OCI-LY1 (cell line): ENCODE data around the gene CLCN5.

Experiments used
- H2AFZ ChIP-seq: fragments of 200-600 bp; sonication (generic), shearing (Covaris generic); 2 replicates; pipeline ENCODE4 v1.6.0; 2014; ENCODE audit warnings: antibody characterized with exemption, mild to moderate bottlenecking, low read length
- H3F3A ChIP-seq: fragments of 200-600 bp; sonication (generic), shearing (Covaris generic); 2 replicates; pipeline ENCODE4 v1.6.0; 2014; ENCODE audit warnings: mild to moderate bottlenecking, antibody characterized with exemption, low read length, moderate library complexity; ENCODE audit not compliant: insufficient read depth
- H3K27ac ChIP-seq: fragments of 200-600 bp; sonication (generic); 2 replicates; pipeline ENCODE4 v1.5.1; 2014; ENCODE audit warnings: low read length, mixed run types, mild to moderate bottlenecking, low read depth; ENCODE audit not compliant: poor library complexity, severe bottlenecking
- H3K27me3 ChIP-seq: fragments of 200-600 bp; sonication (generic); 2 replicates; pipeline ENCODE4 v1.6.0; 2014; ENCODE audit warnings: antibody characterized with exemption, mild to moderate bottlenecking, low read length, moderate library complexity; ENCODE audit not compliant: insufficient read depth
- H3K36me3 ChIP-seq: fragments of 200-600 bp; sonication (generic); 2 replicates; pipeline ENCODE4 v1.6.1; 2014; ENCODE audit warnings: mild to moderate bottlenecking, antibody characterized with exemption, low read length, moderate library complexity, mixed read lengths; ENCODE audit not compliant: insufficient read depth
- H3K4me1 ChIP-seq: fragments of 200-600 bp; sonication (generic); 2 replicates; pipeline ENCODE4 v1.5.1; 2014; ENCODE audit warnings: mild to moderate bottlenecking, low read length, moderate library complexity; ENCODE audit not compliant: insufficient read depth, severe bottlenecking
- H3K4me2 ChIP-seq: fragments of 200-600 bp; sonication (generic), shearing (Covaris generic); 2 replicates; pipeline ENCODE4 v1.6.1; 2014; ENCODE audit warnings: low read length
- H3K4me3 ChIP-seq: fragments of 200-600 bp; sonication (generic); 2 replicates; pipeline ENCODE4 v1.5.1; 2014; ENCODE audit warnings: low read length, low read depth, mild to moderate bottlenecking, mixed read lengths; ENCODE audit not compliant: poor library complexity, severe bottlenecking
- H3K79me2 ChIP-seq: fragments of 200-600 bp; shearing (Covaris generic); 2 replicates; pipeline ENCODE4 v1.6.1; 2016; ENCODE audit warnings: mixed run types, low read length, mixed read lengths; ENCODE audit not compliant: insufficient read depth
- H3K9ac ChIP-seq: fragments of 200-600 bp; sonication (generic), shearing (Covaris generic); 2 replicates; pipeline ENCODE4 v1.6.1; 2014; ENCODE audit warnings: mild to moderate bottlenecking, low read length, mixed read lengths
- H3K9me2 ChIP-seq: fragments of 200-600 bp; sonication (generic), shearing (Covaris generic); 2 replicates; pipeline ENCODE4 v1.6.1; 2014; ENCODE audit warnings: low read depth, mild to moderate bottlenecking, low read length, mixed read lengths
- H3K9me3 ChIP-seq: fragments of 200-600 bp; shearing (Covaris generic); 2 replicates; pipeline ENCODE4 v1.6.1; 2014; ENCODE audit warnings: low read length, mixed read lengths
- H4K20me1 ChIP-seq: fragments of 200-600 bp; sonication (generic), shearing (Covaris generic); 2 replicates; pipeline ENCODE4 v1.6.0; 2016; ENCODE audit warnings: mild to moderate bottlenecking, low read length; ENCODE audit not compliant: insufficient read depth
- EZH2 ChIP-seq: fragments of 200-600 bp; sonication (generic), shearing (Covaris generic); IDR thresholded peaks from 2 replicates; pipeline ENCODE4 v1.8.0; 2017; ENCODE audit warnings: borderline replicate concordance, mixed run types, mild to moderate bottlenecking, antibody characterized with exemption, low read length, moderate library complexity, mixed read lengths
- TF ChIP-seq, protein P1 (sequence below): fragments of 200-600 bp; sonication (generic), shearing (Covaris generic); IDR thresholded peaks from 2 replicates; pipeline ENCODE4 v1.5.1; 2017; ENCODE audit warnings: mild to moderate bottlenecking, antibody characterized with exemption, low read length, moderate library complexity, mixed read lengths

CLCN5 gene

GRCh38 chrX:49951524-49952193 is 29.3 kb downstream of the CLCN5 start:
- TF ChIP-seq, protein P1, sequence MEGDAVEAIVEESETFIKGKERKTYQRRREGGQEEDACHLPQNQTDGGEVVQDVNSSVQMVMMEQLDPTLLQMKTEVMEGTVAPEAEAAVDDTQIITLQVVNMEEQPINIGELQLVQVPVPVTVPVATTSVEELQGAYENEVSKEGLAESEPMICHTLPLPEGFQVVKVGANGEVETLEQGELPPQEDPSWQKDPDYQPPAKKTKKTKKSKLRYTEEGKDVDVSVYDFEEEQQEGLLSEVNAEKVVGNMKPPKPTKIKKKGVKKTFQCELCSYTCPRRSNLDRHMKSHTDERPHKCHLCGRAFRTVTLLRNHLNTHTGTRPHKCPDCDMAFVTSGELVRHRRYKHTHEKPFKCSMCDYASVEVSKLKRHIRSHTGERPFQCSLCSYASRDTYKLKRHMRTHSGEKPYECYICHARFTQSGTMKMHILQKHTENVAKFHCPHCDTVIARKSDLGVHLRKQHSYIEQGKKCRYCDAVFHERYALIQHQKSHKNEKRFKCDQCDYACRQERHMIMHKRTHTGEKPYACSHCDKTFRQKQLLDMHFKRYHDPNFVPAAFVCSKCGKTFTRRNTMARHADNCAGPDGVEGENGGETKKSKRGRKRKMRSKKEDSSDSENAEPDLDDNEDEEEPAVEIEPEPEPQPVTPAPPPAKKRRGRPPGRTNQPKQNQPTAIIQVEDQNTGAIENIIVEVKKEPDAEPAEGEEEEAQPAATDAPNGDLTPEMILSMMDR: no peak
- no peak for TF ChIP-seq EZH2
- H3K4me3 ChIP-seq: no peak overlapping the region
- no peak overlapping the region for H3K9ac ChIP-seq
- H3K27ac ChIP-seq: no peak overlapping the region
- H3K36me3 ChIP-seq: no peaks in the 10 kb centered on the region
- H3K27me3 ChIP-seq: no peaks in the 10 kb centered on the region
- H4K20me1 ChIP-seq: no peaks in the 10 kb centered on the region
- H3K4me1 ChIP-seq: no peaks in the 10 kb centered on the region
- H3K4me2 ChIP-seq: no peak overlapping the region
- no peaks in the 10 kb centered on the region for H3F3A ChIP-seq
- H2AFZ ChIP-seq: no peak overlapping the region
- H3K9me3 ChIP-seq: no peaks in the 10 kb centered on the region
- H3K9me2 ChIP-seq: no peaks in the 10 kb centered on the region
- no peaks in the 10 kb centered on the region for H3K79me2 ChIP-seq

DNA sequence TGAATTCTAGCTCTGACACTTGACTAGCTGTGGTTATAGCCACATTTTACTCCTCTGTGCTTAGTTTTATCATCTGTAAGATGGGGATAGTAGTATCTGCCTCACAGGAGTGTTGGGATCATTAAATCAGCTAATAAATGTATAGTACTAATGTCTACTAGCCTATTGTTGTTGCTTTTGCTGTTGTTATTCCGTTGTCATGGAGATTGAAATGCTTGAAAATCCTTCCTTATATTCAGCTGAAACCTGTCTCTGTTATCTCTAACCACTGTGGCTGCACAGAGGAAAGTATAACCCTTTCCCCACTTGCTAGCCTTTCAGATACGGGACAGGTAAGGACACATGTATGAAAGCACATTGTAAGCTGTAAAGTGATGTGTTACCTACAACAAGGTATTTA is 33.9 kb downstream of the CLCN5 start:
- no peak overlapping the region for H3K4me2 ChIP-seq
- H3K36me3 ChIP-seq: no peaks in the 10 kb centered on the region
- TF ChIP-seq EZH2: no peak
- TF ChIP-seq, protein P1: no peak

GRCh38 chrX:49958727-49959485 is 36.5 kb downstream of the CLCN5 start:
- H3K27ac ChIP-seq: no peak overlapping the region
- no peaks in the 10 kb centered on the region for H3F3A ChIP-seq
- H3K9me3 ChIP-seq: no peaks in the 10 kb centered on the region
- no peak overlapping the region for H3K4me2 ChIP-seq
- no peak overlapping the region for H3K4me3 ChIP-seq
- H3K36me3 ChIP-seq: no peaks in the 10 kb centered on the region
- no peak overlapping the region for H2AFZ ChIP-seq
- no peaks in the 10 kb centered on the region for H3K9me2 ChIP-seq
- no peak overlapping the region for H3K9ac ChIP-seq
- TF ChIP-seq, protein P1: no peak
- no peak for TF ChIP-seq EZH2
- H3K4me1 ChIP-seq: no peaks in the 10 kb centered on the region
- H4K20me1 ChIP-seq: no peaks in the 10 kb centered on the region
- H3K27me3 ChIP-seq: no peaks in the 10 kb centered on the region
- no peaks in the 10 kb centered on the region for H3K79me2 ChIP-seq

More for the DNA sequence above, 33.9 kb downstream of the CLCN5 start:
- no peaks in the 10 kb centered on the region for H4K20me1 ChIP-seq
- no peaks in the 10 kb centered on the region for H3F3A ChIP-seq
- H3K27me3 ChIP-seq: no peaks in the 10 kb centered on the region
- H3K4me3 ChIP-seq: no peak overlapping the region
- no peak overlapping the region for H3K9ac ChIP-seq
- H3K4me1 ChIP-seq: no peaks in the 10 kb centered on the region
- no peaks in the 10 kb centered on the region for H3K79me2 ChIP-seq
- no peak overlapping the region for H2AFZ ChIP-seq
- H3K9me3 ChIP-seq: no peaks in the 10 kb centered on the region
- no peak overlapping the region for H3K27ac ChIP-seq
- no peaks in the 10 kb centered on the region for H3K9me2 ChIP-seq
